CD4-positive, alpha-beta memory T cell (primary cell): ENCODE results near the gene CTDSP1. TPM values are rescaled to one million over a fixed set of nuclear protein-coding genes. Genes with fewer than 3 reads are reported as not detected.

ENCODE experiments used
- CTCF ChIA-PET: fragments of 350-600 bp; sonication (Branson Sonifier 250); formaldehyde crosslinking; loops from one replicate; lab custom pipeline; 2021; ENCODE audit warnings: inconsistent platforms; ENCODE audit not compliant: partially characterized antibody; lab: Charles Lee
- POLR2A ChIA-PET: fragments of 350-600 bp; sonication (Branson Sonifier 250); formaldehyde crosslinking; loops from one replicate; lab custom pipeline; 2021; ENCODE audit not compliant: partially characterized antibody; lab: Charles Lee
- DNase-seq, 5 donors: peaks; one replicate each; pipeline versions ENCODE4 v3.0.0 to v3.0.0-alpha.2; 2020 to 2022; ENCODE audit warnings: mixed read lengths in 1 of 5
- H3K27ac ChIP-seq: one replicate; pipeline ENCODE4 v1.7.0; 2013; ENCODE audit warnings: low read depth, low read length
- H3K27me3 ChIP-seq: 2 replicates; pipeline ENCODE4 v1.7.0; 2013; ENCODE audit warnings: mild to moderate bottlenecking, low read length, moderate library complexity; ENCODE audit not compliant: insufficient read depth
- H3K36me3 ChIP-seq: 2 replicates; pipeline ENCODE4 v1.7.0; 2013; ENCODE audit warnings: mild to moderate bottlenecking, low read length, moderate library complexity; ENCODE audit not compliant: insufficient read depth
- H3K4me1 ChIP-seq: 2 replicates; pipeline ENCODE4 v1.7.0; 2013; ENCODE audit warnings: mild to moderate bottlenecking, low read length, moderate library complexity; ENCODE audit not compliant: insufficient read depth
- H3K4me3 ChIP-seq, 2 donors: one replicate each; pipeline ENCODE4 v1.7.0; 2013; ENCODE audit warnings: low read length in 2 of 2, mild to moderate bottlenecking in 1 of 2
- H3K9me3 ChIP-seq, 2 donors: one replicate each; pipeline ENCODE4 v1.7.0; 2013; ENCODE audit warnings: low read length in 2 of 2, control low read depth in 1 of 2; ENCODE audit not compliant: control insufficient read depth in 1 of 2
- H3K27ac Mint-ChIP-seq, 7 donors: one replicate each; pipeline ENCODE4 v1.8.0; 2020 to 2021; ENCODE audit warnings: mixed read lengths in 7 of 7, mild to moderate bottlenecking in 6 of 7, inconsistent platforms in 3 of 7, moderate library complexity in 3 of 7
- H3K27me3 Mint-ChIP-seq, 2 donors: one replicate each; pipeline ENCODE4 v1.8.0; 2020 to 2021; ENCODE audit warnings: mixed read lengths in 2 of 2
- H3K36me3 Mint-ChIP-seq, 2 donors: one replicate each; pipeline ENCODE4 v1.8.0; 2020 to 2021; ENCODE audit warnings: mixed read lengths in 2 of 2, inconsistent platforms in 1 of 2, mild to moderate bottlenecking in 1 of 2
- H3K4me1 Mint-ChIP-seq, 4 donors: one replicate each; pipeline ENCODE4 v1.8.0; 2020 to 2021; ENCODE audit warnings: mixed read lengths in 4 of 4, mild to moderate bottlenecking in 1 of 4
- H3K4me3 Mint-ChIP-seq, 8 donors: one replicate each; pipeline ENCODE4 v1.8.0; 2020 to 2021; ENCODE audit warnings: mixed read lengths in 8 of 8, mild to moderate bottlenecking in 7 of 8, moderate library complexity in 6 of 8, inconsistent platforms in 3 of 8
- H3K9me3 Mint-ChIP-seq, 8 donors: one replicate each; pipeline ENCODE4 v1.8.0; 2020 to 2021; ENCODE audit warnings: mixed read lengths in 8 of 8, mild to moderate bottlenecking in 5 of 8, inconsistent platforms in 3 of 8, moderate library complexity in 1 of 8
- intact Hi-C: fragments of 100-400 bp; cut with micrococcal nuclease; formaldehyde crosslinking; loops from one replicate; pipeline ENCODE4 v1.15.1; 2023
- polyA plus RNA-seq, 2 donors: library from polyadenylated mRNA; unstranded; fragments of 300-500 nt; fragmentation: Illumina TruSeq; gene quantifications; one replicate each; pipeline ENCODE4 v1.2.3, GENCODE V29; 2021
- total RNA-seq, 2 experiments: library from RNA; stranded (reverse); gene quantifications; one replicate each; pipeline ENCODE4 v1.2.3, GENCODE V29; 2021

The CTDSP1 gene
- total and polyA plus RNA-seq, 4 experiments from 2014 or later = 26.4 to 183 (median 110) TPM

DNA sequence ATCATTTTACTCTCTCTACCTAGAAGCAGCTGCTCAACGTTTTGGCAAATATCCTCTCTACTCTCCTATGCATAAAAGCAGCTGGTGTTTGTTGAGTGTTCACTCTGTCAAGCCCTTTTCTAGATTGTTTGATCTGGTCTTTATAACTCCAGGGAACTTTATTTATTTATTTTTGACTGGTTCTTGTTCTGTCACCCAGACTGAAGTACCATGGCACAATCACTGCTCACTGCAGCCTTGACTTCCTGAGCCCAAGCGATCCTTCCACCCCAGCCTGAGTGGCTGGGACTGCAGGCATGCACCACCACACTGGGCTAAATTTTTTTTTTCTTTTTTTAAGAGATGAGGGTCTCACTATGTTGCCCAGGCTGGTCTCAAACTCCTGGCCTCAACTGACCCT, 30.3 kb upstream of the CTDSP1 start:
- H3K4me1 ChIP-seq = peaks cover 28% of the 10 kb centered on the region
- H3K27ac ChIP-seq = no peak overlapping the region
- Mint-ChIP-seq H3K27me3 (no peaks in the 10 kb centered on the region), H3K27ac (peak overlapping the region; percentile 40 to 90 (median 72)), H3K4me1 (peaks cover 13 to 33% (median 26%) of the 10 kb centered on the region in 4 donors), H3K9me3 (peaks cover 0 to 3% (median 0%) of the 10 kb centered on the region in 8 donors), H3K36me3 (no peaks in the 10 kb centered on the region), H3K4me3 (peak overlapping the region in 5 of 8 donors; percentile 42 to 58 (median 44))
- DNase-seq = no peak
- H3K36me3 ChIP-seq = no peaks in the 10 kb centered on the region
- ChIA-PET CTCF (interaction anchor here (1.0 to 1.3 kb wide), 3 partner anchors 13 to 76 kb away, joined by 3 to 5 read pairs (median 3); partner anchors contain the start of gene CATIP), POLR2A (interaction anchor here (1.3 to 3.6 kb wide), 2 partner anchors 27 to 83 kb away, joined by 3 to 19 read pairs; no protein-coding TSS in a partner anchor)
- peaks cover 0 to 3% of the 10 kb centered on the region in 2 donors for H3K9me3 ChIP-seq
- intact Hi-C loops = loop anchor here (5.0 kb wide), 1 partner anchor 52 kb away; no protein-coding TSS in a partner anchor
- no peaks in the 10 kb centered on the region for H3K27me3 ChIP-seq
- H3K4me3 ChIP-seq = no peak overlapping the region

DNA sequence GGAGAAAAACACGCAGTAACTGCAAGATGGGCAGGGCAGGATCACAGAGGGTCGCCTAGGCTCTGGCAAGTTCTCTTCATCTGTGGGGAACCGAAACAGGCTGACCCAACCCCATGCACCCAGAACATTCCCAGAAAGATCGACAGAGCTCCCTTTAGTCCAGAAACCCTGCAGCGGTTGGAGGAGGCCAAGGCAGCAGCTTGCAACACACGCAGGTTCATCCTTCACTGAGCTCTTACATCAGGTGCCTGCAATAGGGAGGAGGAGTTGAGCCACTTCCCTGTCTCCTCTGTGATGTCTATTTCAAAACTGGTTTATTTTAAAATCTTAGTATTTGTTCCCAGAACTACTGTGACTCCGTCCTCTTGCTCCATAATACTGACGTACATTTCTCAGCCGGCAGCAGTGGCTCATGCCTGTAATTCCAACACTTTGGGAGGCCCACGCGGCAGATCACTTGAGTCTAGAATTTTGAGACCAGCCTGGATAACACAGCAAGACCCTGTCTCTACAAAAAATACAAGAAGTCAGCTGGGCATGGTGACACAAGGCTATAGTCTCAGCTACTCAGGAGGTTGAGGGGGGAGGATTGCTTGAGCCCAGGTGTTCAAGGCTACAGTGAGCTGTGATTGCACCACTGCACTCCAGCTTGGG, 29.1 kb upstream of the CTDSP1 start:
- no peak overlapping the region for H3K4me3 Mint-ChIP-seq
- H3K4me1 Mint-ChIP-seq = peaks cover 12 to 33% (median 25%) of the 10 kb centered on the region in 4 donors
- Histone ChIP-seq H3K27ac (no peak overlapping the region), H3K9me3 (peaks cover 0 to 3% of the 10 kb centered on the region in 2 donors), H3K27me3 (no peaks in the 10 kb centered on the region), H3K4me1 (peaks cover 28% of the 10 kb centered on the region), H3K36me3 (no peaks in the 10 kb centered on the region), H3K4me3 (no peak overlapping the region)
- no peaks in the 10 kb centered on the region for H3K27me3 Mint-ChIP-seq
- no peaks in the 10 kb centered on the region for H3K36me3 Mint-ChIP-seq
- POLR2A ChIA-PET = interaction anchor here (3.6 kb wide), 1 partner anchor 26 kb away, joined by 19 read pairs; no protein-coding TSS in a partner anchor
- H3K9me3 Mint-ChIP-seq = peaks cover 0 to 3% (median 0%) of the 10 kb centered on the region in 8 donors
- H3K27ac Mint-ChIP-seq = peak overlapping the region; percentile 45 to 77 (median 58)
- CTCF ChIA-PET = interaction anchor here (0.9 to 1.1 kb wide), 3 partner anchors 9 to 23 kb away, joined by 3 to 4 read pairs (median 3); no protein-coding TSS in a partner anchor
- DNase-seq = no peak
- intact Hi-C loops = no loop called here

DNA sequence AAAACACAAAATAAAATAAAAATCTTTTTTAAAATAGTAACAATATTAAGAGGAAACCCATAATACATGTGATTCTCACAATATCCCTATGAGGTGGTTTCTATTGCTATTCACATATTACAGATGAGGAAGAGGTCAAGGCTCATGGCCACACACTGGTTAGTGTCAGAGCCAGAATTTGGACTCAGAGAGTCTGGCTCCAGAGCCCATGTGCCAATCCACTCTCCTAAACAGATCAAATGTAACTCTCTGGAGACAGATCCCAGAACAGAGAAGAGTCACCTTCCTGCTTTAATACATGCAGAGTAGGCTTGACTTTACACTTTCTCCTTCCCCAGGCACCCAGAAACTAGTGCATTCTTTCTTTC, 27.7 kb upstream of the CTDSP1 start:
- H3K36me3 Mint-ChIP-seq = no peaks in the 10 kb centered on the region
- peaks cover 12 to 29% (median 21%) of the 10 kb centered on the region in 4 donors for H3K4me1 Mint-ChIP-seq
- POLR2A ChIA-PET = no interaction called here
- H3K9me3 ChIP-seq = no peaks in the 10 kb centered on the region
- H3K4me3 Mint-ChIP-seq = no peak overlapping the region
- no peak overlapping the region for H3K4me3 ChIP-seq
- DNase-seq = no peak
- H3K27me3 ChIP-seq = no peaks in the 10 kb centered on the region
- no peaks in the 10 kb centered on the region for H3K27me3 Mint-ChIP-seq
- no peaks in the 10 kb centered on the region for H3K9me3 Mint-ChIP-seq
- intact Hi-C loops = no loop called here
- peak overlapping the region in 4 of 7 donors; percentile 30 to 66 (median 45) for H3K27ac Mint-ChIP-seq
- CTCF ChIA-PET = no interaction called here
- no peak overlapping the region for H3K27ac ChIP-seq
- no peaks in the 10 kb centered on the region for H3K36me3 ChIP-seq
- peaks cover 26% of the 10 kb centered on the region for H3K4me1 ChIP-seq

- H3K36me3 Mint-ChIP-seq = no peaks in the 10 kb centered on the region
- Histone ChIP-seq H3K27me3 (no peaks in the 10 kb centered on the region), H3K4me1 (peaks cover under 1% of the 10 kb centered on the region), H3K27ac (no peak overlapping the region), H3K36me3 (no peaks in the 10 kb centered on the region), H3K4me3 (no peak overlapping the region), H3K9me3 (no peaks in the 10 kb centered on the region)
- no peaks in the 10 kb centered on the region for H3K9me3 Mint-ChIP-seq
- intact Hi-C loops = no loop called here
- no peak for DNase-seq
- ChIA-PET CTCF (no interaction called here), POLR2A (interaction anchor here (0.5 to 1.6 kb wide), 2 partner anchors 25 to 91 kb away, joined by 3 to 4 read pairs; partner anchors contain the start of gene CTDSP1)
- no peaks in the 10 kb centered on the region for H3K27me3 Mint-ChIP-seq
- H3K4me3 Mint-ChIP-seq = no peak overlapping the region
- H3K4me1 Mint-ChIP-seq = peaks cover 4 to 11% (median 8%) of the 10 kb centered on the region in 4 donors
- H3K27ac Mint-ChIP-seq = no peak overlapping the region
Observed at GRCh38 chr2:218374795-218375194, 24.9 kb upstream of the CTDSP1 start.

DNA sequence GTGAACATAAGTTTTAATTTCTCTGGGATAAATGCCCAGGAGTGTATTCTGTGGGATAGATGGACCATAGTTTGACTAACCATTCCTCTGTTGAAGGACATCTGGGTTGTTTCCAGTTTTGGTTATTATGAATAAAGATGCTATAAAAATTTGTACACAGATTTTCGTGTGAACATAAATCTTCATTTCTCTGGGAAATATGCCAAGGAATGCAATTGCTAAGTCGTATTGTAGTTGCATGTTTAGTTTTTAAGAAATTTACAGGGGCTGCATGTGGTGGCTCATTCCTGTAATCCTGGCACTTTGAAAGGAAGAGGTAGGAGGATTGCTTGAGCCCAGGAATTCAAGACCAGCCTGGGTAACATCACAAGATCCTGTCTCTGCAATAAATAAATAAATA, 24.5 kb upstream of the CTDSP1 start:
- no peak overlapping the region for H3K4me3 Mint-ChIP-seq
- H3K9me3 ChIP-seq = no peaks in the 10 kb centered on the region
- intact Hi-C loops = no loop called here
- H3K27me3 ChIP-seq = no peaks in the 10 kb centered on the region
- H3K9me3 Mint-ChIP-seq = no peaks in the 10 kb centered on the region
- H3K27ac ChIP-seq = no peak overlapping the region
- H3K27me3 Mint-ChIP-seq = no peaks in the 10 kb centered on the region
- CTCF ChIA-PET = no interaction called here
- no peak overlapping the region for H3K27ac Mint-ChIP-seq
- peaks cover 0 to 7% (median 3%) of the 10 kb centered on the region in 4 donors for H3K4me1 Mint-ChIP-seq
- H3K4me3 ChIP-seq = no peak overlapping the region
- no peaks in the 10 kb centered on the region for H3K36me3 Mint-ChIP-seq
- no peaks in the 10 kb centered on the region for H3K4me1 ChIP-seq
- H3K36me3 ChIP-seq = no peaks in the 10 kb centered on the region
- POLR2A ChIA-PET = interaction anchor here (0.5 to 1.6 kb wide), 2 partner anchors 25 to 91 kb away, joined by 3 to 4 read pairs; partner anchors contain the start of gene CTDSP1
- no peak for DNase-seq

DNA sequence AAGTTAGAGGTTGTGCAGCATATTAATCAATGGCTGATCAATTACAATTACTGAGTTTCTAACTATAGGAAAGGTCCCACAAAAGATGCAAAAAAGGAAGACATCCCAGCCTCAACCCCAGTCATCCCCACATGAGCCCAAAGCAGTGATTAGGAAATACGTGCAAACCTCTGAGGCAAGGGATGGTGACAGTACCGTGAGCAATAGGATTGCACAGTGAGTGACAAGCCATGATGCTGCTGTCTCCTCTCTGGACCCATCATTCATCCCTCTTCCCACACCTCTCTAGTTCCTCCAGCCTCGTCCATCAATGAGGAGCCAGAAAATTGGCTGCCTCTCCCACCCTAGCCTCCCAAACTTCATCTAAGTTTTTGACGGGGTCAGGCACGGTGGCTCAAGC, 21.6 kb upstream of the CTDSP1 start:
- no peaks in the 10 kb centered on the region for H3K9me3 Mint-ChIP-seq
- no peaks in the 10 kb centered on the region for H3K4me1 ChIP-seq
- no peak overlapping the region for H3K27ac ChIP-seq
- no peaks in the 10 kb centered on the region for H3K27me3 Mint-ChIP-seq
- no peak overlapping the region for H3K27ac Mint-ChIP-seq
- POLR2A ChIA-PET = no interaction called here
- H3K36me3 ChIP-seq = no peaks in the 10 kb centered on the region
- H3K4me1 Mint-ChIP-seq = peaks cover 0 to 3% (median 2%) of the 10 kb centered on the region in 4 donors
- intact Hi-C loops = no loop called here
- H3K4me3 ChIP-seq = no peak overlapping the region
- no peak for DNase-seq
- H3K4me3 Mint-ChIP-seq = no peak overlapping the region
- no peaks in the 10 kb centered on the region for H3K27me3 ChIP-seq
- no peaks in the 10 kb centered on the region for H3K9me3 ChIP-seq
- H3K36me3 Mint-ChIP-seq = no peaks in the 10 kb centered on the region
- CTCF ChIA-PET = no interaction called here

GRCh38 chr2:218381916-218382366, 17.7 kb upstream of the CTDSP1 start, which contains the start of gene SLC11A1:
SLC11A1 (plus strand) TSS chr2:218382273; CDS start chr2:218382369, 96 bp downstream.
- Mint-ChIP-seq H3K36me3 (no peaks in the 10 kb centered on the region), H3K9me3 (no peaks in the 10 kb centered on the region), H3K4me3 (no peak within 1 kb of the TSS), H3K27me3 (peaks cover 0 to 2% of the 10 kb centered on the region in 2 donors), H3K4me1 (peaks cover 1 to 6% (median 3%) of the 10 kb centered on the region in 4 donors), H3K27ac (peak within 1 kb of the TSS in 2 of 7 donors; percentile 13 to 80)
- no peaks in the 10 kb centered on the region for H3K4me1 ChIP-seq
- no peak within 1 kb of the TSS for H3K4me3 ChIP-seq
- no peak within 1 kb of the TSS for H3K27ac ChIP-seq
- no peaks in the 10 kb centered on the region for H3K36me3 ChIP-seq
- intact Hi-C loops = no loop called here
- H3K27me3 ChIP-seq = no peaks in the 10 kb centered on the region
- no peaks in the 10 kb centered on the region for H3K9me3 ChIP-seq
- POLR2A ChIA-PET = no interaction called here
- CTCF ChIA-PET = no interaction called here
- no peak for DNase-seq
